GM12874 (cell line): ENCODE data around the gene PRPF18.

Experiments used
- TF ChIP-seq, protein P1 (sequence below): IDR thresholded peaks from 2 replicates; pipeline ENCODE4 v1.5.1; 2011; ENCODE audit warnings: low read depth, mild to moderate bottlenecking, control low read depth, low read length, moderate library complexity; ENCODE audit not compliant: insufficient read depth

Gene PRPF18

DNA sequence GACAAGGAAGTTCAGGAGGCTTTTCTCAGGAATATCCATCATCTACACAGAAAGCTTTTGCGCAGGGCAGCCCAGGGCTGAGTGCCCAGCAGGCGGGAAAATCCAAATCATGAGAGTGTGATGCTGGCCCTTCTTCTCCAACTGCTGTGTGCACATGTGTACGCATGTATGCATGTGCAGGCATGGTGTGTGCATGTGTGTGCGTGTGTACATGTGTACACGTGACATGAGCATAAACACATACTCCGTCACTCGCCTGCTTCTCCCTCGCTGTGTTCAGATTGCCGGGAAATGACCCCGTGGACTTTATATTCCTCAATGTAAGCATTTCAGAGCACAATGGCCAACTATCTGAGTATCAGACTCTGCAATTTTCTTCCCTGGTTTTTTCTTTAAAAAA is 85.1 kb downstream of the PRPF18 start:
- TF ChIP-seq, protein P1, sequence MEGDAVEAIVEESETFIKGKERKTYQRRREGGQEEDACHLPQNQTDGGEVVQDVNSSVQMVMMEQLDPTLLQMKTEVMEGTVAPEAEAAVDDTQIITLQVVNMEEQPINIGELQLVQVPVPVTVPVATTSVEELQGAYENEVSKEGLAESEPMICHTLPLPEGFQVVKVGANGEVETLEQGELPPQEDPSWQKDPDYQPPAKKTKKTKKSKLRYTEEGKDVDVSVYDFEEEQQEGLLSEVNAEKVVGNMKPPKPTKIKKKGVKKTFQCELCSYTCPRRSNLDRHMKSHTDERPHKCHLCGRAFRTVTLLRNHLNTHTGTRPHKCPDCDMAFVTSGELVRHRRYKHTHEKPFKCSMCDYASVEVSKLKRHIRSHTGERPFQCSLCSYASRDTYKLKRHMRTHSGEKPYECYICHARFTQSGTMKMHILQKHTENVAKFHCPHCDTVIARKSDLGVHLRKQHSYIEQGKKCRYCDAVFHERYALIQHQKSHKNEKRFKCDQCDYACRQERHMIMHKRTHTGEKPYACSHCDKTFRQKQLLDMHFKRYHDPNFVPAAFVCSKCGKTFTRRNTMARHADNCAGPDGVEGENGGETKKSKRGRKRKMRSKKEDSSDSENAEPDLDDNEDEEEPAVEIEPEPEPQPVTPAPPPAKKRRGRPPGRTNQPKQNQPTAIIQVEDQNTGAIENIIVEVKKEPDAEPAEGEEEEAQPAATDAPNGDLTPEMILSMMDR: no peak

DNA sequence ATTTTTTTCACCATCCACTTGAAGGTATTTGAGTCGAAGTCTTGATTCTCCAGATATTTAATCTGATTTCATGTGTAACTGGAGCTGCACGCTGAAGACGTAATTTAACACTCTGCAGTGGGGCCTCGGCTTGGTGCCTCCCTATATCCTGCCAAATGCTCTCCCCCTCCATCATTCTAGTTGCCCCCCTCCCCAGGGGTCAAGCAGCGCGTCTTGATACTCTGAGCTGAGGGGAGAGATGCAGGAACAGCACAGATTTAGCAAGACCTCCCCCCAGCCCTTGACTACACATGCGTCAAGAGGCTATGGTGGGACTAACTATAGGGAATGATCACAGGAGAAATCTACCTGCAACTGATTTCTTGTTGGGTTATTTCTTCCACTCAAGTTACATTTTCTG is 85.8 kb downstream of the PRPF18 start:
- TF ChIP-seq, protein P1: no peak

DNA sequence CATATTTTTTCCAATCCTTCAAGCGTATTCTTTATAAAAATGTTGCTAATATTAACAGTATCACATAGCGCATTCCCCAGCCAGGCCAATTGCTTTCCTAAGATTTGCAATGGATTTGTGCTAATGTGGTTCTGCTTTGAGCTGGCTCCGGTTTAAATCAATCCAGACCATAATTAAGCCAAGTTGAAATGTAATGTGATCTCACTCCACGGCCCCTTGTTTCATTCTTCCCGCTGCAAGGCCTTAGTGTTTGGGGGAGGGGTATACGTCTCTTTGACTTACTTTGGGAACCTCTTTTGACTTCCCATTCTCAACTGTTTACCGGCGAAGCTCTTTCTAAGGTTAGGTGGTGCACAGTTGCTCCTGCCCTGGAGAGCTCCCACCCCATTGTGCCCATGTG is 86.4 kb downstream of the PRPF18 start:
- TF ChIP-seq, protein P1: no peak

DNA sequence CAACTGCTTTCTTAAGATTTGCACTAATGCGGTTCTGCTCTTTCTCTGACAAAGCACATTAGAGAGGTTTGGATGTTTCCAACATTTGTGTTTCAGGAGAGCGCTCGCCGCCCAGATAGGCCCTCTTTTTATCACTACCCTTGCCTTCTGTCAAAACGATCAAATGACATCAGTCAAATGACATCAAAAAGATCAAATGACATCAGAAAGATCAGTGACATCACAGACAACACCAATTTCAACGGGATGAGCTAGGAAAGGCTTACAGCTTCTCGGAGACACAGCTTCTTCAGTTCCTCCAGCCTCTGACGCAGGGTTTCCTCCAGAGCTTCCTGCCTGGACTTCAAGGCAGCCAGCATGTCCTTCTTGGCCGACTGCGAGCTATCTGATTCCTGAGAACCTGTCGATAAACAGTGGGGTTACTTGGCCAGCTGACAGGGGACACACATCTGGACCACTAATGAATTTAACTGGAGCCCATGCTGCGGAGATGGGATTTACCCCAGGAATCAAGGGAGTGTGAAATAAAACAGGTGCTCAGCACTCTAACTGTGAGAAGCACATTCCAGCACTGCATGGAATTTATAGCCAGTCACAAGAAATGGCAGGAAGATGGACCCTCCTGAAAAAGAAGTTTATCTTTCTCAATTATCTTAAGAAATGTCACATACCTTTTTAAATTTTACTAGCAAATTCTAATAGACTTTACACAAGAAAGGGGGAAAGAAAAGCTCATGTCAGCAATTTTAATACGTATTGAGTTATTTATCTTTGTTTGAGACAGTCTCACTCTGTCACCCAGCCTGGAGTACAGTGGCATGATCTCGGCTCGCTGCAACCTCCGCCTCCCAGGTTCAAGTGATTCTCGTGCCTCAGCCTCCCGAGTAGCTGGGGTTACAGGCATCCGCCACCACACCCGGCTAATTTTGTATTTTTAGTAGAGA is 88.2 kb downstream of the PRPF18 start:
- TF ChIP-seq, protein P1: no peak

DNA sequence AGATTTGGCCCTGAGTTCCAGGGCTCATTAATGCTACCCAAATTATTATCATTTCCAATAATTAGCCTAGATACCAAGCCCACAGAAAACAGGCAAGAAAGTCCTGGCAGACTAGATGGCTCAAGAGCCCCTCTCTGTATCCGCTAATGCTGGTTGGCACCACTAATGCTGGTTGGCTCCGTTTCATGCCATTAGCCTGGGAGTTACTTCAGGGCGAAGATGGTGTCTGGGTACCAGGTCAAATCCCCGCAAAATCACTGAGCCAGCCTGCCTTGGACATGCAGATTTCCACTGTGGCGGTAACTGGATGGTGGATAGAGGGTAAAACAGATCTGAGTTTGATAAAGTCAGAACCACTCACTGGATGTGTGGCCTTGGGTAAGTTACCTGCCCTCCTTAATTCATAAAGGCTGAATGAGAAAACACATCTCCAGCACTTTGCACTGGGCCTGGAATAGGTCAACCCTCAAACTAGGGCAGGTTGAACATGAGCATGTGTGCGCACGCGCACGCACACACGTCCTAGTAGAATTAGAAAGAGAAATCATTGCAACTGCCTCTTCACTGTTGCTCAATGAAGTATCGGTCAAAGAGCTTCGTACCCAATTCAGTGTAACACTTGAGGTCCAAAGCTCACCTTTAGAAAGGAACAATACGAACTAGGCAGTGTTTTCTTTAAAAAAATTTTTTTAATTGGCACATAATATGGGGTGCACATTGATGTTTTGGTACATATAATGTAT is 91.5 kb downstream of the PRPF18 start:
- TF ChIP-seq, protein P1: no peak
